C4-2B (cell line): ENCODE data around the gene MS4A4E.
"Not testable (repeated sequence)": the region's sequence is repeated elsewhere in the genome, so short reads cannot be mapped to it uniquely, and the experiment has no call there.

Experiments used
- H3K27ac ChIP-seq: fragments of 450-650 bp; 2 replicates; pipeline ENCODE4 v1.5.1; 2017
- ZFX ChIP-seq: fragments of 450-650 bp; IDR thresholded peaks from 2 replicates; pipeline ENCODE4 v1.6.1; 2017
- TF ChIP-seq, protein P1 (sequence below): fragments of 450-650 bp; conservative IDR thresholded peaks from 2 replicates; pipeline ENCODE4 v1.5.1; 2017; ENCODE audit warnings: mild to moderate bottlenecking

MS4A4E gene

GRCh38 chr11:60158636-60159035 lies 84.3 kb downstream of the MS4A4E start:
- TF ChIP-seq, protein P1, sequence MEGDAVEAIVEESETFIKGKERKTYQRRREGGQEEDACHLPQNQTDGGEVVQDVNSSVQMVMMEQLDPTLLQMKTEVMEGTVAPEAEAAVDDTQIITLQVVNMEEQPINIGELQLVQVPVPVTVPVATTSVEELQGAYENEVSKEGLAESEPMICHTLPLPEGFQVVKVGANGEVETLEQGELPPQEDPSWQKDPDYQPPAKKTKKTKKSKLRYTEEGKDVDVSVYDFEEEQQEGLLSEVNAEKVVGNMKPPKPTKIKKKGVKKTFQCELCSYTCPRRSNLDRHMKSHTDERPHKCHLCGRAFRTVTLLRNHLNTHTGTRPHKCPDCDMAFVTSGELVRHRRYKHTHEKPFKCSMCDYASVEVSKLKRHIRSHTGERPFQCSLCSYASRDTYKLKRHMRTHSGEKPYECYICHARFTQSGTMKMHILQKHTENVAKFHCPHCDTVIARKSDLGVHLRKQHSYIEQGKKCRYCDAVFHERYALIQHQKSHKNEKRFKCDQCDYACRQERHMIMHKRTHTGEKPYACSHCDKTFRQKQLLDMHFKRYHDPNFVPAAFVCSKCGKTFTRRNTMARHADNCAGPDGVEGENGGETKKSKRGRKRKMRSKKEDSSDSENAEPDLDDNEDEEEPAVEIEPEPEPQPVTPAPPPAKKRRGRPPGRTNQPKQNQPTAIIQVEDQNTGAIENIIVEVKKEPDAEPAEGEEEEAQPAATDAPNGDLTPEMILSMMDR = no peak
- no peak for TF ChIP-seq ZFX
- H3K27ac ChIP-seq = no peak overlapping the region

- H3K27ac ChIP-seq = no peak overlapping the region
- TF ChIP-seq, protein P1 = no peak
- no peak for TF ChIP-seq ZFX
Measured at GRCh38 chr11:60155931-60156330, 87.0 kb downstream of the MS4A4E start.

DNA sequence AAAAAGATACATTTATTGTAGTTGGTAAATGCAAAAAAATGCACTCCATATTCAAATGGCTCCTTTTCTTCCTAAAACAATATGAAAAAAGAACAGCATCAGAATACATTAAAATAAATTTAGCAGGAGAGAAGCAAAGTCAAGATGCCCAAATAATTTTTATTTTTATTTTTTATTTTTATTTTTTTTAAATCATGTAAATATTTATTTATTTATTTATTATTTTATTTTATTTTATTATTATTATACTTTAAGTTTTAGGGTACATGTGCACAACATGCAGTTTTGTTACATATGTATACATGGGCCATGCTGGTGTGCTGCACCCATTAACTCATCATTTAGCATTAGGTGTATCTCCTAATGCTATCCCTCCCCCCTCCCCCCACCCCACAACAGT lies 90.2 kb downstream of the MS4A4E start:
- not testable (repeated sequence) for H3K27ac ChIP-seq

- TF ChIP-seq, protein P1 = no peak
- no peak for TF ChIP-seq ZFX
- no peak overlapping the region for H3K27ac ChIP-seq
Measured at GRCh38 chr11:60150279-60150678, 92.7 kb downstream of the MS4A4E start.
